ENCODE data around the gene GPC5. TPM values are rescaled to one million over a fixed set of nuclear protein-coding genes. Genes with fewer than 3 reads are reported as not detected.

Gene GPC5
- total and polyA plus RNA-seq, 3 experiments from 2014 or later: 0.08 to 0.39 (median 0.13) TPM

DNA sequence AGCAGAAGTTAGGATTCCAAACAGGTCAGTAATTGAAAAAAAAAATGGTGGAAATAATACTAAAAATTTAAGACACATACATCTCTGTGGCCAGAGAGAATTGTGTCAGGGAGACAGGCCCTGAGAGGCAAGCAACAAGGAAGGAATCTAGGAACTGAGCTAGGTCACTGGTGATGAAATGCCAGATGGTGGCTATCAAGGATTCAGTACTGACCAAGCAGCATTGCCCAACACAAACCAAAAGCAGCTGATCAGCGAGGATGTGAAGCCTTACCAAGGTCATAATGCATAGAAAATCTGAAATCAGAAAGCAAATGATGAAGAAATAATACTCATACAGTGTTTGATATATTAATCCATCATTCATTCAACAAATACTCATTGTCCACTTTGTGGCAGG is 905.0 kb downstream of the GPC5 start:
- POLR2A ChIA-PET: no interaction called here
- Mint-ChIP-seq H3K4me3 (no peak overlapping the region), H3K36me3 (no peaks in the 10 kb centered on the region), H3K27me3 (no peaks in the 10 kb centered on the region), H3K9me3 (peaks cover 0 to 18% (median 2%) of the 10 kb centered on the region in 5 donors), H3K27ac (no peak overlapping the region), H3K4me1 (no peaks in the 10 kb centered on the region)
- Histone ChIP-seq H3K36me3 (ENCODE audit: insufficient read depth, low read length) (no peaks in the 10 kb centered on the region), H3K9me3 (ENCODE audit: low read length) (no peaks in the 10 kb centered on the region), H3K27me3 (ENCODE audit: insufficient read depth, low read length, poor library complexity, severe bottlenecking) (no peaks in the 10 kb centered on the region), H3K27ac (ENCODE audit: low read depth, low read length) (no peak overlapping the region), H3K4me3 (ENCODE audit: low read length) (no peak overlapping the region), H3K4me1 (ENCODE audit: insufficient read depth, low read length) (no peaks in the 10 kb centered on the region)
- no peak for DNase-seq
- CTCF ChIA-PET: no interaction called here

DNA sequence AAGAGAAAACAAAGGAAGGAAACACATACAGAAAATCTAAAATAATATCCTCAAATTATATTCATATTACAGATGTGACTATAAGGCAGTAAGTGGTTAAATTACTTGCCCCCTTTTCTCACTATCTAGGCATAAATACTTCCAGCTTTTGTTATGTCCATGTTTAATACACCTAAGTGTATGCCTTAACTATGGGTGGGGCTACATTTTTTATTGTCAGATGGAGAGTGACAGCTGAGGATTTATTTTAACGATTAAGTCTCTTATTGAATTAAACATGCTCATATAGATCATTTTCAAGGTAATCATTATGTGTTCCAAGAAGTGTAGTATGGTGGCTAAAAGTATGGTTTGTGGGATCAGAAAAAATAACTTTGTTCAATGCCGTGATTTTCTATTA is 909.3 kb downstream of the GPC5 start:
- ChIA-PET CTCF (no interaction called here), POLR2A (no interaction called here)
- H3K4me1 Mint-ChIP-seq: no peaks in the 10 kb centered on the region
- no peaks in the 10 kb centered on the region for H3K27me3 Mint-ChIP-seq
- H3K36me3 Mint-ChIP-seq: no peaks in the 10 kb centered on the region
- DNase-seq: no peak
- Histone ChIP-seq H3K9me3 (ENCODE audit: low read length) (no peaks in the 10 kb centered on the region), H3K4me1 (ENCODE audit: insufficient read depth, low read length) (no peaks in the 10 kb centered on the region), H3K4me3 (ENCODE audit: low read length) (no peak overlapping the region), H3K27ac (ENCODE audit: low read depth, low read length) (no peak overlapping the region), H3K36me3 (ENCODE audit: insufficient read depth, low read length) (no peaks in the 10 kb centered on the region), H3K27me3 (ENCODE audit: insufficient read depth, low read length, poor library complexity, severe bottlenecking) (no peaks in the 10 kb centered on the region)
- H3K9me3 Mint-ChIP-seq: peaks cover 0 to 34% (median 4%) of the 10 kb centered on the region in 5 donors
- H3K4me3 Mint-ChIP-seq: no peak overlapping the region
- H3K27ac Mint-ChIP-seq: no peak overlapping the region

DNA sequence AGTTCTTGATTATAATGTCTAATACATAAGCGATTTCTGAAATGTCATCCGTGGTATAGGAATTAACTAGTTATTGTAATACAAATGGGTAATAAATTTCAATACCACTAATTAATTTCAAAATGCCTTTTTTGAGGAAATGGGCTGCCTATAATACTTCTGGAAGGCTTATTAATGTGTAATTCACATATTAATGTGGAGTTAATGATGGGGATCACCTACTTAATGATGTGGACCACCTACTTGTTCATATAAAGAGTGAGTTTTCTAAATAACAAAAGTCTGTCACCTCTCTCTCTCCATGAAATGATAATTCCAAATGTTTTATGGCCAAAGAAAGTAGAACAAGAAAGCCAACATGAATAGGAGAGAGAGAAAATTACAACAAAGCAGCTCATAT is 914.4 kb downstream of the GPC5 start:
- no peak overlapping the region for H3K4me3 Mint-ChIP-seq
- no peak for DNase-seq
- H3K27ac Mint-ChIP-seq: no peak overlapping the region
- H3K9me3 ChIP-seq (ENCODE audit: low read length): no peaks in the 10 kb centered on the region
- H3K36me3 ChIP-seq (ENCODE audit: insufficient read depth, low read length): no peaks in the 10 kb centered on the region
- no peaks in the 10 kb centered on the region for H3K4me1 Mint-ChIP-seq
- peaks cover 0 to 27% (median 6%) of the 10 kb centered on the region in 5 donors for H3K9me3 Mint-ChIP-seq
- no peaks in the 10 kb centered on the region for H3K36me3 Mint-ChIP-seq
- POLR2A ChIA-PET: no interaction called here
- H3K27me3 Mint-ChIP-seq: no peaks in the 10 kb centered on the region
- CTCF ChIA-PET: no interaction called here
- H3K27me3 ChIP-seq (ENCODE audit: insufficient read depth, low read length, poor library complexity, severe bottlenecking): no peaks in the 10 kb centered on the region
- H3K4me3 ChIP-seq (ENCODE audit: low read length): no peak overlapping the region
- H3K27ac ChIP-seq (ENCODE audit: low read depth, low read length): no peak overlapping the region
- H3K4me1 ChIP-seq (ENCODE audit: insufficient read depth, low read length): no peaks in the 10 kb centered on the region

DNA sequence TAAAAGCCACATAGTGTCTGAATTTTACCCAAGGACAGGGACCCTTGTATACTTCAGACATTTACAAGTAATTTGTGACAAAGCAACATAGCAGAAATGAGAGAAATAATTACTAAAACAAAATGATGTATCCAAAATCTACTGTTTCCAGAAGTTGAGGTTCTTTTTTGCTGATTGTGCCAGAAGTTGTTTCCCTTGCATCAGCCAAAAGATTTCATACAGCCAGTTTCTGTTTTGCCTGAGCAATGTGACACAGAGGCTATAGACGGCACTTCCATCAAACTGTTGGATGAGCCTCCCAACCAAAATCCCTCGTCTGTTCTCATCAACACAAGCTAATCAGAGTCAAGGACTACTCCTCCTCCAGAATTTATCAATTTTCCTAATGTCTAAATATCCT is 915.0 kb downstream of the GPC5 start:
- POLR2A ChIA-PET: no interaction called here

DNA sequence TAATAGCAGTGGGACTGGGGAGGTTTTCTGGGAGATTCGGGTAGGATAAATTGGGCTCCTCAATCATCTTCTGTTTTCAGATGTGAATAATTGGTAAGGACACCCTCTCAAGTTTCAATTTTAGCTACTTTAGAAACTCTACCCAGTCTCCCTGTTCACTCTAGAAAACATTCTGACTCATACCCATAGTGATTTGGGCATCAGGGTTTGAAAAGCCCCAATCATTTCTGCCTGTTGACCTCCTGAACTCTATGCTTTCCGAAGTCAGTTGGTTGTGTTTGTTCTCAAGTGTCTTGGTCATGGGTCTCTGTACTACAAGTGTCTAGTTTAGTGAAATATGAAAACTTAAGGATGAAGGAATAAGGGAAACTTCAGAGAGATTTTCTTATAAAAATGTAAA is 916.8 kb downstream of the GPC5 start:
- Histone ChIP-seq H3K4me1 (ENCODE audit: insufficient read depth, low read length) (no peaks in the 10 kb centered on the region), H3K36me3 (ENCODE audit: insufficient read depth, low read length) (no peaks in the 10 kb centered on the region), H3K9me3 (ENCODE audit: low read length) (no peaks in the 10 kb centered on the region), H3K27ac (ENCODE audit: low read depth, low read length) (no peak overlapping the region), H3K4me3 (ENCODE audit: low read length) (no peak overlapping the region), H3K27me3 (ENCODE audit: insufficient read depth, low read length, poor library complexity, severe bottlenecking) (no peaks in the 10 kb centered on the region)
- H3K4me1 Mint-ChIP-seq: no peaks in the 10 kb centered on the region
- no peak for DNase-seq
- no peaks in the 10 kb centered on the region for H3K27me3 Mint-ChIP-seq
- ChIA-PET CTCF (no interaction called here), POLR2A (interaction anchor here (0.6 kb wide), 1 partner anchor 33 kb away, joined by 3 read pairs; no protein-coding TSS in a partner anchor)
- H3K27ac Mint-ChIP-seq: no peak overlapping the region
- H3K36me3 Mint-ChIP-seq: no peaks in the 10 kb centered on the region
- H3K9me3 Mint-ChIP-seq: peaks cover 0 to 10% (median 4%) of the 10 kb centered on the region in 5 donors
- no peak overlapping the region for H3K4me3 Mint-ChIP-seq

More for the DNA sequence above, 915.0 kb downstream of the GPC5 start:
- no peak overlapping the region for H3K27ac Mint-ChIP-seq
- H3K27ac ChIP-seq (ENCODE audit: low read depth, low read length): no peak overlapping the region
- H3K27me3 Mint-ChIP-seq: no peaks in the 10 kb centered on the region
- no peak for DNase-seq
- no peaks in the 10 kb centered on the region for H3K27me3 ChIP-seq (ENCODE audit: insufficient read depth, low read length, poor library complexity, severe bottlenecking)
- CTCF ChIA-PET: no interaction called here
- no peak overlapping the region for H3K4me3 ChIP-seq (ENCODE audit: low read length)
- H3K9me3 ChIP-seq (ENCODE audit: low read length): no peaks in the 10 kb centered on the region
- no peaks in the 10 kb centered on the region for H3K4me1 ChIP-seq (ENCODE audit: insufficient read depth, low read length)
- H3K36me3 ChIP-seq (ENCODE audit: insufficient read depth, low read length): no peaks in the 10 kb centered on the region
- H3K9me3 Mint-ChIP-seq: peaks cover 0 to 21% (median 6%) of the 10 kb centered on the region in 5 donors
- H3K36me3 Mint-ChIP-seq: no peaks in the 10 kb centered on the region
- no peaks in the 10 kb centered on the region for H3K4me1 Mint-ChIP-seq
- no peak overlapping the region for H3K4me3 Mint-ChIP-seq

DNA sequence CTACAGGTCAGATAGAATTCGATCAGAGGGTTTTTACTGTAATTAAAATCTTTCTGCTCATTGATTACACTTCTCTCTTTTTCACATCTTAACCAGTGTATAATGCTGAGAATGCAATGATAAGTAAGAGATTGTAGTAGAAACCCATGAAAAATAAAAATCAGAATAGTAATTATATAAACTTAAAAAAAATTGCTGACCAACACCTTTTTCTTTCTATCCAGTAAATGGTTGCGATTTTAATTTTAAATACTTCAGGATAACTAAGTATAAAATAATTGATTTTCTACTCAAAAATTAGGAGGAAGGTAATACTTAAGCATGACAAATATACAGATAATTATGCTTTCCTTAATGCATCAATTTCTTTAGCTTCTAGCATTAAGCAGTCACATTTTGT is 917.6 kb downstream of the GPC5 start:
- H3K4me1 ChIP-seq (ENCODE audit: insufficient read depth, low read length): no peaks in the 10 kb centered on the region
- no peaks in the 10 kb centered on the region for H3K27me3 ChIP-seq (ENCODE audit: insufficient read depth, low read length, poor library complexity, severe bottlenecking)
- no peaks in the 10 kb centered on the region for H3K36me3 Mint-ChIP-seq
- H3K36me3 ChIP-seq (ENCODE audit: insufficient read depth, low read length): no peaks in the 10 kb centered on the region
- no peaks in the 10 kb centered on the region for H3K27me3 Mint-ChIP-seq
- H3K4me3 ChIP-seq (ENCODE audit: low read length): no peak overlapping the region
- POLR2A ChIA-PET: no interaction called here
- H3K27ac ChIP-seq (ENCODE audit: low read depth, low read length): no peak overlapping the region
- H3K9me3 ChIP-seq (ENCODE audit: low read length): no peaks in the 10 kb centered on the region
- H3K9me3 Mint-ChIP-seq: peaks cover 0 to 10% (median 4%) of the 10 kb centered on the region in 5 donors
- no peak overlapping the region for H3K27ac Mint-ChIP-seq
- DNase-seq: no peak
- H3K4me1 Mint-ChIP-seq: no peaks in the 10 kb centered on the region
- CTCF ChIA-PET: no interaction called here
- no peak overlapping the region for H3K4me3 Mint-ChIP-seq

DNA sequence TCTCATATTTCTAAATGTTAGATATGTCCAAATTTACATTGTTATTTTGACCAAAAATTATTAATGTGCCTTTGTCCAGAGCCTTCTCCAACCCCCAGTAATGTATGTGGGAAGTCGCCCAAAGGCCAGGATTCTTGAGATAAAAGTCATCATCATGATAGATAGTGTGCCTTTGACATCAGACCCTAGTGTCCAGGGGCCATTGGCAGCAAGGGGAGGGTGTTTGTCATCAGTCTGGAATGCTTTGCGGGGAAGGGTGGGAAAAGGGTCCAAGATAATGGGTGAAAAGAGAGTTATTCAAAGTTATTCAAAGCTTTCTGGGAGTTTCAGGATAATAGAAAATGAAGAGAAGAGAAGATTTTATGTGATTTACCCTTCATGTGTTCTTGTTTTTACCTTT is 918.6 kb downstream of the GPC5 start:
- ChIA-PET CTCF (no interaction called here), POLR2A (no interaction called here)
- H3K4me1 ChIP-seq (ENCODE audit: insufficient read depth, low read length): no peaks in the 10 kb centered on the region
- no peak overlapping the region for H3K4me3 ChIP-seq (ENCODE audit: low read length)
- H3K9me3 ChIP-seq (ENCODE audit: low read length): no peaks in the 10 kb centered on the region
- no peaks in the 10 kb centered on the region for H3K36me3 ChIP-seq (ENCODE audit: insufficient read depth, low read length)
- no peak for DNase-seq
- H3K27ac Mint-ChIP-seq: no peak overlapping the region
- H3K4me1 Mint-ChIP-seq: no peaks in the 10 kb centered on the region
- H3K27me3 Mint-ChIP-seq: no peaks in the 10 kb centered on the region
- peaks cover 0 to 8% (median 4%) of the 10 kb centered on the region in 5 donors for H3K9me3 Mint-ChIP-seq
- no peaks in the 10 kb centered on the region for H3K27me3 ChIP-seq (ENCODE audit: insufficient read depth, low read length, poor library complexity, severe bottlenecking)
- no peak overlapping the region for H3K27ac ChIP-seq (ENCODE audit: low read depth, low read length)
- no peaks in the 10 kb centered on the region for H3K36me3 Mint-ChIP-seq
- H3K4me3 Mint-ChIP-seq: no peak overlapping the region

DNA sequence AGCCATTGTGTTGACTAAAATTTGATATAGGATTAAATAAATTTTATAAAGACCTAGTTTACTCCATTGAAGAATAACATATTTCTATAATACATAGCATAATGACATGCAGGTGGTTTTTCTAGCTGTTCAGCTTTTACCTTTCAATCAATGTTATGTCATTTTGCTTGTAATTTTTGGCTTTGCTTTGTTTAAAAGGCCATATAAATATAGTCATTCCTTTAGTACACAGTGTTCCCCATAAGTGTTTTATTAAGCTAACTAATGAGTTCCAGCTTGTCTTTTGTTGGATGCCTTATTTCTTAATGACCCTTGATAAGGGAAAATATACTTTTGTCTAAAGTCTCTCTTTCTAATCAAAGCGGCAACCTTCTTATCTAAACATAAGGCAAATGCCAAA is 921.9 kb downstream of the GPC5 start:
- peaks cover 0 to 6% (median 4%) of the 10 kb centered on the region in 5 donors for H3K9me3 Mint-ChIP-seq
- no peaks in the 10 kb centered on the region for H3K4me1 Mint-ChIP-seq
- no peak overlapping the region for H3K27ac ChIP-seq (ENCODE audit: low read depth, low read length)
- ChIA-PET POLR2A (no interaction called here), CTCF (no interaction called here)
- no peaks in the 10 kb centered on the region for H3K36me3 Mint-ChIP-seq
- no peaks in the 10 kb centered on the region for H3K36me3 ChIP-seq (ENCODE audit: insufficient read depth, low read length)
- H3K27ac Mint-ChIP-seq: no peak overlapping the region
- no peak overlapping the region for H3K4me3 Mint-ChIP-seq
- H3K27me3 Mint-ChIP-seq: no peaks in the 10 kb centered on the region
- no peaks in the 10 kb centered on the region for H3K9me3 ChIP-seq (ENCODE audit: low read length)
- no peaks in the 10 kb centered on the region for H3K27me3 ChIP-seq (ENCODE audit: insufficient read depth, low read length, poor library complexity, severe bottlenecking)
- no peak overlapping the region for H3K4me3 ChIP-seq (ENCODE audit: low read length)
- DNase-seq: no peak
- no peaks in the 10 kb centered on the region for H3K4me1 ChIP-seq (ENCODE audit: insufficient read depth, low read length)

DNA sequence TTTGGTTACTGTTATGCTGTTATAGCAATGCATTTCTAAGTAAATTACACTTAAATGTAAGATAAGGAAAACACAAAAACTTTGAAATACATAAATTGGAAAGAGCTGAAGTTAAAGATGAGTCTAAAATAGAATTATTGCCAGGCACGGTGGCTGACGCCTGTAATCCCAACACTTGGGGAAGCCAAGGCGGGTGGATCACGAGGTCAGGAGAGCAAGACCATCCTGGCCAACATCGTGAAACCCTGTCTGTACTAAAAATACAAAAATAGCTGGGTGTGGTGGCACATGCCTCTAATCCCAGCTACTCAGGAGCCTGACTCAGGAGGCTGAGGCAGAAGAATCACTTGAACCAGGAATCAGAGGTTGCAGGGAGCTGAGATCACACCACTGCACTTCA is 922.8 kb downstream of the GPC5 start:
- Mint-ChIP-seq H3K9me3 (peaks cover 0 to 6% (median 3%) of the 10 kb centered on the region in 5 donors), H3K27me3 (no peaks in the 10 kb centered on the region), H3K4me3 (no peak overlapping the region), H3K27ac (no peak overlapping the region), H3K4me1 (no peaks in the 10 kb centered on the region), H3K36me3 (no peaks in the 10 kb centered on the region)
- Histone ChIP-seq H3K4me3 (ENCODE audit: low read length) (no peak overlapping the region), H3K36me3 (ENCODE audit: insufficient read depth, low read length) (no peaks in the 10 kb centered on the region), H3K4me1 (ENCODE audit: insufficient read depth, low read length) (no peaks in the 10 kb centered on the region), H3K9me3 (ENCODE audit: low read length) (no peaks in the 10 kb centered on the region), H3K27ac (ENCODE audit: low read depth, low read length) (no peak overlapping the region), H3K27me3 (ENCODE audit: insufficient read depth, low read length, poor library complexity, severe bottlenecking) (no peaks in the 10 kb centered on the region)
- CTCF ChIA-PET: no interaction called here
- POLR2A ChIA-PET: no interaction called here
- DNase-seq: no peak
